K562 (cell line): Measurements from ENCODE around the gene ARMH4. TPM values are rescaled to one million over a fixed set of nuclear protein-coding genes. Genes with fewer than 3 reads are reported as not detected.

Experiments used
- CHD7 ChIP-seq: fragments of 200-600 bp; sonication (generic); IDR thresholded peaks from one replicate; pipeline ENCODE4 v1.6.1; 2012; ENCODE audit warnings: mild to moderate bottlenecking, low read depth, low read length, inconsistent platforms
- NRF1 ChIP-seq, 2 experiments: fragments of 450-650 bp; IDR thresholded peaks in 1 of 2; conservative IDR thresholded peaks in 1 of 2; 2 replicates each; pipeline ENCODE4 v1.6.1; 2014; ENCODE audit warnings: mild to moderate bottlenecking in 2 of 2
- TCF15 ChIP-seq: fragments of 250-450 bp; sonication (Bioruptor Pico); IDR thresholded peaks from 2 replicates; pipeline ENCODE4 v1.8.0; 2022; ENCODE audit warnings: moderate library complexity, mild to moderate bottlenecking, inconsistent platforms
- ZNF384 ChIP-seq: IDR thresholded peaks from 2 replicates; pipeline ENCODE4 v1.6.1; 2012; ENCODE audit warnings: low read depth, low read length, improper control_type of control experiment
- ZNF398 ChIP-seq: fragments of 250-450 bp; sonication (Bioruptor Pico); IDR thresholded peaks from 2 replicates; pipeline ENCODE4 v1.8.0; 2021; ENCODE audit warnings: moderate library complexity, mild to moderate bottlenecking, inconsistent platforms
- ZNF707 ChIP-seq: fragments of 250-450 bp; sonication (Bioruptor Pico); conservative IDR thresholded peaks from 2 replicates; pipeline ENCODE4 v1.8.0; 2022; ENCODE audit warnings: inconsistent platforms, mild to moderate bottlenecking, moderate library complexity
- polyA plus RNA-seq, 8 experiments: library from polyadenylated mRNA; depleted of rRNA in 4 of 8; stranded (reverse) in 5 of 8; unstranded in 3 of 8; fragments of >200 nt; fragmentation: Nextera tagmentation in 2 of 8; fragmentation: Illumina TruSeq in 1 of 8; extraction: Ambion mirVana in 2 of 8; extraction: Trizol in 1 of 8; gene quantifications; 2 replicates each; pipeline versions ENCODE4 v1.2.1 to v1.2.3, GENCODE V29; 2011 to 2014; ENCODE audit warnings: inconsistent platforms in 1 of 8, missing spikeins in 1 of 8
- total RNA-seq, 7 experiments: library from RNA; depleted of rRNA in 6 of 7; stranded (reverse); fragments of >200 nt in 6 of 7; fragmentation: Illumina TruSeq in 2 of 7; extraction: Trizol in 2 of 7; gene quantifications; 2 replicates each; pipeline versions ENCODE4 v1.2.1 to v1.2.3, GENCODE V29; 2011 to 2021; ENCODE audit warnings: low replicate concordance in 1 of 7
- TF ChIP-seq, protein P1 (sequence below): fragments of 250-450 bp; sonication (Bioruptor Pico); IDR thresholded peaks from 2 replicates; pipeline ENCODE4 v1.5.0; 2020; ENCODE audit warnings: mild to moderate bottlenecking, borderline replicate concordance

The ARMH4 gene
- total and polyA plus RNA-seq, 9 of the 15 experiments (the other 6 are each of a cell fraction or from before 2014, with no cell fraction given): 0.06 to 0.98 (median 0.07) TPM; not detected in 2

- no peak for TF ChIP-seq CHD7
- TF ChIP-seq, protein P1, sequence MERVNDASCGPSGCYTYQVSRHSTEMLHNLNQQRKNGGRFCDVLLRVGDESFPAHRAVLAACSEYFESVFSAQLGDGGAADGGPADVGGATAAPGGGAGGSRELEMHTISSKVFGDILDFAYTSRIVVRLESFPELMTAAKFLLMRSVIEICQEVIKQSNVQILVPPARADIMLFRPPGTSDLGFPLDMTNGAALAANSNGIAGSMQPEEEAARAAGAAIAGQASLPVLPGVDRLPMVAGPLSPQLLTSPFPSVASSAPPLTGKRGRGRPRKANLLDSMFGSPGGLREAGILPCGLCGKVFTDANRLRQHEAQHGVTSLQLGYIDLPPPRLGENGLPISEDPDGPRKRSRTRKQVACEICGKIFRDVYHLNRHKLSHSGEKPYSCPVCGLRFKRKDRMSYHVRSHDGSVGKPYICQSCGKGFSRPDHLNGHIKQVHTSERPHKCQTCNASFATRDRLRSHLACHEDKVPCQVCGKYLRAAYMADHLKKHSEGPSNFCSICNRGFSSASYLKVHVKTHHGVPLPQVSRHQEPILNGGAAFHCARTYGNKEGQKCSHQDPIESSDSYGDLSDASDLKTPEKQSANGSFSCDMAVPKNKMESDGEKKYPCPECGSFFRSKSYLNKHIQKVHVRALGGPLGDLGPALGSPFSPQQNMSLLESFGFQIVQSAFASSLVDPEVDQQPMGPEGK (CRISPR knock-in tag): no peak
- no peak for TF ChIP-seq ZNF398 (CRISPR knock-in tag)
- TF ChIP-seq ZNF384: no peak
- TF ChIP-seq NRF1 (conservative IDR thresholded peaks at IDR 0.05 in 1 of 2, IDR thresholded peaks at IDR 0.05 in 1 of 2): peak in 1 of 2 experiments; percentile 15; a peak in 2 of 4 replicates
- TF ChIP-seq TCF15: no peak
- TF ChIP-seq ZNF707 (CRISPR knock-in tag): no peak
Observed at GRCh38 chr14:58152014-58152857, at the start of gene ARMH4 (continued).
